Activated T-helper 17 cell treated with anti-CD3 and anti-CD28 coated beads, Interleukin-2, amount 50 U/mL, for 72 hours (primary cell): ENCODE results near the gene TESMIN. TPM values are rescaled to one million over a fixed set of nuclear protein-coding genes. Genes with fewer than 3 reads are reported as not detected.

Experiments used
- ATAC-seq: fragments of 150-1000 bp; cut with Tn5 transposase; replicated peaks from 2 replicates; pipeline ENCODE4 v1.10.0; 2021; ENCODE audit warnings: mild to moderate bottlenecking, moderate library complexity
- H3K27ac Mint-ChIP-seq: one replicate; pipeline ENCODE4 v1.8.0; 2022; ENCODE audit warnings: mixed read lengths
- H3K27me3 Mint-ChIP-seq: one replicate; pipeline ENCODE4 v1.8.0; 2022; ENCODE audit warnings: mixed read lengths
- H3K36me3 Mint-ChIP-seq: one replicate; pipeline ENCODE4 v1.8.0; 2022; ENCODE audit warnings: low read depth, mild to moderate bottlenecking, mixed read lengths
- H3K4me1 Mint-ChIP-seq: one replicate; pipeline ENCODE4 v1.8.0; 2022; ENCODE audit warnings: mixed read lengths
- H3K4me3 Mint-ChIP-seq: one replicate; pipeline ENCODE4 v1.8.0; 2022; ENCODE audit warnings: mild to moderate bottlenecking, mixed read lengths
- H3K9me3 Mint-ChIP-seq: one replicate; pipeline ENCODE4 v1.8.0; 2022; ENCODE audit warnings: mixed read lengths
- total RNA-seq, 2 donors: library from RNA; stranded (reverse); gene quantifications; one replicate each; pipeline ENCODE4 v1.2.3, GENCODE V29; 2022

TESMIN gene
- total RNA-seq, 2 donors from 2014 or later: 7.7 to 11.8 TPM

- Mint-ChIP-seq H3K27ac (no peak overlapping the region), H3K4me3 (no peak overlapping the region), H3K4me1 (no peaks in the 10 kb centered on the region), H3K9me3 (no peaks in the 10 kb centered on the region), H3K36me3 (no peaks in the 10 kb centered on the region), H3K27me3 (no peaks in the 10 kb centered on the region)
- ATAC-seq: no peak
These were observed 77.9 kb downstream of the TESMIN start for GRCh38 chr11:68673306-68673945.

GRCh38 chr11:68670208-68670992 lies 80.9 kb downstream of the TESMIN start:
- no peak overlapping the region for H3K27ac Mint-ChIP-seq
- no peaks in the 10 kb centered on the region for H3K4me1 Mint-ChIP-seq
- no peak for ATAC-seq

GRCh38 chr11:68669301-68670090 lies 81.8 kb downstream of the TESMIN start:
- Mint-ChIP-seq H3K9me3 (no peaks in the 10 kb centered on the region), H3K27ac (no peak overlapping the region), H3K4me1 (no peaks in the 10 kb centered on the region), H3K4me3 (no peak overlapping the region), H3K36me3 (no peaks in the 10 kb centered on the region), H3K27me3 (no peaks in the 10 kb centered on the region)
- ATAC-seq: no peak

More at GRCh38 chr11:68670208-68670992, 80.9 kb downstream of the TESMIN start:
- no peaks in the 10 kb centered on the region for H3K36me3 Mint-ChIP-seq
- no peak overlapping the region for H3K4me3 Mint-ChIP-seq
- no peaks in the 10 kb centered on the region for H3K9me3 Mint-ChIP-seq
- no peaks in the 10 kb centered on the region for H3K27me3 Mint-ChIP-seq

GRCh38 chr11:68667511-68668500 lies 83.5 kb downstream of the TESMIN start:
- H3K4me3 Mint-ChIP-seq: no peak overlapping the region
- no peak overlapping the region for H3K27ac Mint-ChIP-seq
- ATAC-seq: no peak
- no peaks in the 10 kb centered on the region for H3K4me1 Mint-ChIP-seq
- H3K9me3 Mint-ChIP-seq: no peaks in the 10 kb centered on the region
- no peaks in the 10 kb centered on the region for H3K36me3 Mint-ChIP-seq
- no peaks in the 10 kb centered on the region for H3K27me3 Mint-ChIP-seq

- Mint-ChIP-seq H3K9me3 (no peaks in the 10 kb centered on the region), H3K36me3 (no peaks in the 10 kb centered on the region), H3K27ac (no peak overlapping the region), H3K27me3 (peaks cover 3% of the 10 kb centered on the region), H3K4me1 (no peaks in the 10 kb centered on the region), H3K4me3 (no peak overlapping the region)
- ATAC-seq: no peak
These were observed 84.5 kb downstream of the TESMIN start for GRCh38 chr11:68666849-68667248.

GRCh38 chr11:68665436-68665835 lies 85.9 kb downstream of the TESMIN start:
- peaks cover 4% of the 10 kb centered on the region for H3K27me3 Mint-ChIP-seq
- no peak overlapping the region for H3K4me3 Mint-ChIP-seq
- H3K4me1 Mint-ChIP-seq: no peaks in the 10 kb centered on the region
- no peak for ATAC-seq
- H3K36me3 Mint-ChIP-seq: no peaks in the 10 kb centered on the region
- no peak overlapping the region for H3K27ac Mint-ChIP-seq
- no peaks in the 10 kb centered on the region for H3K9me3 Mint-ChIP-seq

GRCh38 chr11:68664906-68665305 lies 86.4 kb downstream of the TESMIN start:
- Mint-ChIP-seq H3K27ac (no peak overlapping the region), H3K4me1 (no peaks in the 10 kb centered on the region), H3K27me3 (peaks cover 5% of the 10 kb centered on the region), H3K36me3 (no peaks in the 10 kb centered on the region), H3K4me3 (no peak overlapping the region), H3K9me3 (no peaks in the 10 kb centered on the region)
- no peak for ATAC-seq

- no peak overlapping the region for H3K4me3 Mint-ChIP-seq
- no peak overlapping the region for H3K27ac Mint-ChIP-seq
- no peaks in the 10 kb centered on the region for H3K9me3 Mint-ChIP-seq
- no peaks in the 10 kb centered on the region for H3K4me1 Mint-ChIP-seq
- no peaks in the 10 kb centered on the region for H3K36me3 Mint-ChIP-seq
- ATAC-seq: no peak
- H3K27me3 Mint-ChIP-seq: peaks cover 5% of the 10 kb centered on the region
These were observed 87.2 kb downstream of the TESMIN start for GRCh38 chr11:68664141-68664540.

- H3K27ac Mint-ChIP-seq: no peak overlapping the region
- H3K27me3 Mint-ChIP-seq: peaks cover 5% of the 10 kb centered on the region
- no peak overlapping the region for H3K4me3 Mint-ChIP-seq
- ATAC-seq: no peak
- no peaks in the 10 kb centered on the region for H3K36me3 Mint-ChIP-seq
- H3K4me1 Mint-ChIP-seq: no peaks in the 10 kb centered on the region
- H3K9me3 Mint-ChIP-seq: no peaks in the 10 kb centered on the region
These were observed 87.8 kb downstream of the TESMIN start for GRCh38 chr11:68663482-68664010.

GRCh38 chr11:68661697-68662603 lies 89.4 kb downstream of the TESMIN start:
- no peak overlapping the region for H3K4me3 Mint-ChIP-seq
- no peak overlapping the region for H3K27ac Mint-ChIP-seq
- no peaks in the 10 kb centered on the region for H3K4me1 Mint-ChIP-seq
- ATAC-seq: no peak
- H3K9me3 Mint-ChIP-seq: no peaks in the 10 kb centered on the region
- H3K36me3 Mint-ChIP-seq: no peaks in the 10 kb centered on the region
- H3K27me3 Mint-ChIP-seq: peaks cover 5% of the 10 kb centered on the region

GRCh38 chr11:68661014-68661413 lies 90.3 kb downstream of the TESMIN start:
- H3K9me3 Mint-ChIP-seq: no peaks in the 10 kb centered on the region
- no peak for ATAC-seq
- peaks cover 11% of the 10 kb centered on the region for H3K27me3 Mint-ChIP-seq
- no peaks in the 10 kb centered on the region for H3K4me1 Mint-ChIP-seq
- H3K27ac Mint-ChIP-seq: no peak overlapping the region
- H3K4me3 Mint-ChIP-seq: no peak overlapping the region
- no peaks in the 10 kb centered on the region for H3K36me3 Mint-ChIP-seq

- Mint-ChIP-seq H3K4me3 (no peak overlapping the region), H3K4me1 (no peaks in the 10 kb centered on the region), H3K27ac (no peak overlapping the region), H3K36me3 (no peaks in the 10 kb centered on the region), H3K27me3 (peaks cover 14% of the 10 kb centered on the region), H3K9me3 (no peaks in the 10 kb centered on the region)
- no peak for ATAC-seq
These were observed 91.1 kb downstream of the TESMIN start for GRCh38 chr11:68660066-68660810.
